ENCODE measurements around the gene TOX2. TPM values are rescaled to one million over a fixed set of nuclear protein-coding genes. Genes with fewer than 3 reads are reported as not detected.

TOX2 gene
- total RNA-seq, 1 experiment from 2014 or later: not detected

- no peak for DNase-seq
- Histone ChIP-seq H3K4me1 (no peaks in the 10 kb centered on the region), H3K36me3 (ENCODE audit: control insufficient read depth, insufficient read depth, low read length) (no peaks in the 10 kb centered on the region), H3K4me3 (ENCODE audit: low read depth, low read length) (no peak overlapping the region), H3K27me3 (replicated peaks; ENCODE audit: control insufficient read depth, insufficient read depth, low read length) (peaks cover 2% of the 10 kb centered on the region; the same call in 1 of the 2 replicates), H3K9me3 (no peaks in the 10 kb centered on the region)
- H3K27ac Mint-ChIP-seq (ENCODE audit: unreplicated experiment): no peak overlapping the region
- CTCF ChIA-PET: no interaction called here
- POLR2A ChIA-PET: no interaction called here
- H3K4me1 Mint-ChIP-seq (ENCODE audit: low read depth, unreplicated experiment): no peaks in the 10 kb centered on the region
- H3K36me3 Mint-ChIP-seq (ENCODE audit: insufficient read depth, unreplicated experiment): no peaks in the 10 kb centered on the region
- peaks cover 29% of the 10 kb centered on the region for H3K27me3 Mint-ChIP-seq (ENCODE audit: insufficient read depth, unreplicated experiment)
- H3K9me3 Mint-ChIP-seq (ENCODE audit: unreplicated experiment): no peaks in the 10 kb centered on the region
- no peak for TF ChIP-seq CTCF (IDR thresholded peaks at IDR 0.05; ENCODE audit: insufficient read depth in 1 of 2, low read depth in 1 of 2, low read length in 1 of 2, severe bottlenecking in 1 of 2, unreplicated experiment in 1 of 2)
- BruUV-seq (replicated peaks): no TSS peak
- intact Hi-C loops (cut with micrococcal nuclease; ENCODE audit: unreplicated experiment): no loop called here
- no peak overlapping the region for H3K4me3 Mint-ChIP-seq (ENCODE audit: unreplicated experiment)
Measured at GRCh38 chr20:43944653-43945235, 30.1 kb downstream of the TOX2 start.

GRCh38 chr20:43945391-43946205 is 30.9 kb downstream of the TOX2 start:
- Histone ChIP-seq H3K4me1 (no peaks in the 10 kb centered on the region), H3K9me3 (no peaks in the 10 kb centered on the region), H3K36me3 (ENCODE audit: control insufficient read depth, insufficient read depth, low read length) (no peaks in the 10 kb centered on the region), H3K4me3 (ENCODE audit: low read depth, low read length) (no peak overlapping the region), H3K27me3 (replicated peaks; ENCODE audit: control insufficient read depth, insufficient read depth, low read length) (peaks cover under 1% of the 10 kb centered on the region; the same call in 1 of the 2 replicates)
- Mint-ChIP-seq H3K27me3 (ENCODE audit: insufficient read depth, unreplicated experiment) (peaks cover 30% of the 10 kb centered on the region), H3K9me3 (ENCODE audit: unreplicated experiment) (no peaks in the 10 kb centered on the region), H3K36me3 (ENCODE audit: insufficient read depth, unreplicated experiment) (no peaks in the 10 kb centered on the region), H3K4me3 (ENCODE audit: unreplicated experiment) (no peak overlapping the region), H3K27ac (ENCODE audit: unreplicated experiment) (no peak overlapping the region), H3K4me1 (ENCODE audit: low read depth, unreplicated experiment) (no peaks in the 10 kb centered on the region)
- no TSS peak for BruUV-seq (replicated peaks)
- DNase-seq: no peak
- POLR2A ChIA-PET: interaction anchor here (0.7 kb wide), 1 partner anchor 462 kb away, joined by 3 read pairs; no protein-coding TSS in a partner anchor
- intact Hi-C loops (cut with micrococcal nuclease; ENCODE audit: unreplicated experiment): no loop called here
- CTCF ChIA-PET: no interaction called here
- TF ChIP-seq CTCF (IDR thresholded peaks at IDR 0.05; ENCODE audit: insufficient read depth in 1 of 2, low read depth in 1 of 2, low read length in 1 of 2, severe bottlenecking in 1 of 2, unreplicated experiment in 1 of 2): no peak

- Mint-ChIP-seq H3K9me3 (ENCODE audit: unreplicated experiment) (no peaks in the 10 kb centered on the region), H3K27ac (ENCODE audit: unreplicated experiment) (no peak overlapping the region), H3K4me1 (ENCODE audit: low read depth, unreplicated experiment) (no peaks in the 10 kb centered on the region), H3K4me3 (ENCODE audit: unreplicated experiment) (no peak overlapping the region), H3K36me3 (ENCODE audit: insufficient read depth, unreplicated experiment) (no peaks in the 10 kb centered on the region), H3K27me3 (ENCODE audit: insufficient read depth, unreplicated experiment) (peaks cover 31% of the 10 kb centered on the region)
- no peaks in the 10 kb centered on the region for H3K9me3 ChIP-seq
- TF ChIP-seq CTCF (IDR thresholded peaks at IDR 0.05; ENCODE audit: insufficient read depth in 1 of 2, low read depth in 1 of 2, low read length in 1 of 2, severe bottlenecking in 1 of 2, unreplicated experiment in 1 of 2): no peak
- POLR2A ChIA-PET: no interaction called here
- no peak overlapping the region for H3K4me3 ChIP-seq (ENCODE audit: low read depth, low read length)
- CTCF ChIA-PET: no interaction called here
- intact Hi-C loops (cut with micrococcal nuclease; ENCODE audit: unreplicated experiment): no loop called here
- H3K4me1 ChIP-seq: no peaks in the 10 kb centered on the region
- no peak for DNase-seq
- BruUV-seq (replicated peaks): no TSS peak
- H3K36me3 ChIP-seq (ENCODE audit: control insufficient read depth, insufficient read depth, low read length): no peaks in the 10 kb centered on the region
- H3K27me3 ChIP-seq (replicated peaks; ENCODE audit: control insufficient read depth, insufficient read depth, low read length): no peaks in the 10 kb centered on the region
Measured at GRCh38 chr20:43946206-43946491, 31.5 kb downstream of the TOX2 start.

Data from Caco-2 (cell line).